Activated naive CD4-positive, alpha-beta T cell (primary cell): Measurements from ENCODE around the gene PBRM1.
"Not testable (repeated sequence)": the region's sequence is repeated elsewhere in the genome, so short reads cannot be mapped to it uniquely, and the experiment has no call there.

ENCODE experiments used
- DNase-seq, 4 experiments: peaks; one replicate each; lab custom pipeline; 2025; lab: John Stamatoyannopoulos, UW

Gene PBRM1

GRCh38 chr3:52704611-52705437 is 19.1 kb upstream of the PBRM1 start:
- DNase-seq, result no peak

GRCh38 chr3:52703341-52703740 is 17.6 kb upstream of the PBRM1 start:
- no peak for DNase-seq

GRCh38 chr3:52697632-52697965 is 11.9 kb upstream of the PBRM1 start:
- no peak for DNase-seq

GRCh38 chr3:52696830-52697631 is 11.3 kb upstream of the PBRM1 start:
- DNase-seq, result no peak

- DNase-seq, result no peak
Measured at GRCh38 chr3:52695798-52696671, 10.3 kb upstream of the PBRM1 start.

GRCh38 chr3:52694528-52695189 is 8.9 kb upstream of the PBRM1 start:
- no peak for DNase-seq

- DNase-seq, result no peak
Measured at GRCh38 chr3:52693071-52693470, 7.4 kb upstream of the PBRM1 start.

- DNase-seq, result no peak
Measured at GRCh38 chr3:52690560-52690959, 4.8 kb upstream of the PBRM1 start.

- no peak for DNase-seq
Measured at GRCh38 chr3:52689151-52689550, 3.4 kb upstream of the PBRM1 start.

- DNase-seq, result no peak
Measured at GRCh38 chr3:52688266-52688665, 2.6 kb upstream of the PBRM1 start.

GRCh38 chr3:52685285-52685708 is 416 bp downstream of the PBRM1 start:
- DNase-seq, result peak; percentile 39 to 61 (median 54)

GRCh38 chr3:52684184-52684583 is 1.5 kb downstream of the PBRM1 start:
- no peak for DNase-seq

- DNase-seq, result no peak
Measured at GRCh38 chr3:52683611-52684010, 2.1 kb downstream of the PBRM1 start.

- DNase-seq, result no peak
Measured at GRCh38 chr3:52682016-52682415, 3.7 kb downstream of the PBRM1 start.

GRCh38 chr3:52681596-52681995 is 4.1 kb downstream of the PBRM1 start:
- DNase-seq, result no peak

- DNase-seq, result no peak
Measured at GRCh38 chr3:52679811-52680210, 5.9 kb downstream of the PBRM1 start.

- no peak for DNase-seq
Measured at GRCh38 chr3:52679199-52679538, 6.5 kb downstream of the PBRM1 start.

- DNase-seq, result no peak
Measured at GRCh38 chr3:52678265-52679198, 7.2 kb downstream of the PBRM1 start.

- DNase-seq, result not testable (repeated sequence)
Measured at GRCh38 chr3:52676201-52676600, 9.5 kb downstream of the PBRM1 start.

- DNase-seq, result no peak
Measured at GRCh38 chr3:52671676-52672075, 14.0 kb downstream of the PBRM1 start.
